ENCODE data around the gene ANK2. TPM values are rescaled to one million over a fixed set of nuclear protein-coding genes. Genes with fewer than 3 reads are reported as not detected.

ANK2 gene
- total RNA-seq, 4 donors from 2014 or later = 74.2 to 127 (median 87.5) TPM

GRCh38 chr4:113368056-113368455, 318.6 kb downstream of the ANK2 start:
- no peak for TF ChIP-seq POLR2A (IDR thresholded peaks at IDR 0.05)
- TF ChIP-seq CTCF (IDR thresholded peaks at IDR 0.05 in 4 of 5, conservative IDR thresholded peaks at IDR 0.05 in 1 of 5) = no peak
- Histone ChIP-seq H3K36me3 (peaks cover 0 to 47% of the 10 kb centered on the region in 2 donors), H3K4me1 (no peaks in the 10 kb centered on the region), H3K9me3 (no peaks in the 10 kb centered on the region), H3K27ac (no peak overlapping the region), H3K27me3 (no peaks in the 10 kb centered on the region), H3K4me3 (no peak overlapping the region)
- in situ Hi-C loops (cut with MboI; ENCODE audit: low sequenced_read_pairs in 4 of 4) = no loop called here
- DNase-seq = no peak
- intact Hi-C loops (cut with DNase I; ENCODE audit: low total_unique reads) = no loop called here
- ATAC-seq = no peak

DNA sequence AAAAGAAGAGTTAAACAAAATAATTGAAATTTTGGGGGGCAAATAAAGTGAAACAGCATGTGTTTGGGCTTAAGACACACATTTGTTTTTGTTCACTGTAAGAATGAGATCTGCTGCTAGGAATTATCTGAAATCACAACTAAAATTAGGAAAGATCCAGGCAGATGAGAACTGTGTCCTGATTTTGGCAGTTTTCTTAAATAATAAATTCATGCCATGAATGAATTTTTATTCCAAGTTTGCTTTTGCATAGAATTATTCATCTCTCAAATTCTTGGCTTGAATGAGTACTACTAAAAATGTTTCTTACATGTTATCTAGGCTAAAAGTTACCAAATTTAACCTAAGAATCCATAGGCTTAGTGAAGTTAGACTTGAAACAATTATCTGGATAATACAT, 321.7 kb downstream of the ANK2 start:
- in situ Hi-C loops (cut with MboI; ENCODE audit: low sequenced_read_pairs in 4 of 4) = no loop called here
- Histone ChIP-seq H3K27ac (no peak overlapping the region), H3K4me1 (no peaks in the 10 kb centered on the region), H3K9me3 (no peaks in the 10 kb centered on the region), H3K4me3 (no peak overlapping the region), H3K36me3 (peaks cover 0 to 51% of the 10 kb centered on the region in 2 donors), H3K27me3 (no peaks in the 10 kb centered on the region)
- no peak for DNase-seq
- no peak for TF ChIP-seq POLR2A (IDR thresholded peaks at IDR 0.05)
- no peak for TF ChIP-seq CTCF (IDR thresholded peaks at IDR 0.05 in 4 of 5, conservative IDR thresholded peaks at IDR 0.05 in 1 of 5)
- intact Hi-C loops (cut with DNase I; ENCODE audit: low total_unique reads) = no loop called here
- ATAC-seq = no peak

DNA sequence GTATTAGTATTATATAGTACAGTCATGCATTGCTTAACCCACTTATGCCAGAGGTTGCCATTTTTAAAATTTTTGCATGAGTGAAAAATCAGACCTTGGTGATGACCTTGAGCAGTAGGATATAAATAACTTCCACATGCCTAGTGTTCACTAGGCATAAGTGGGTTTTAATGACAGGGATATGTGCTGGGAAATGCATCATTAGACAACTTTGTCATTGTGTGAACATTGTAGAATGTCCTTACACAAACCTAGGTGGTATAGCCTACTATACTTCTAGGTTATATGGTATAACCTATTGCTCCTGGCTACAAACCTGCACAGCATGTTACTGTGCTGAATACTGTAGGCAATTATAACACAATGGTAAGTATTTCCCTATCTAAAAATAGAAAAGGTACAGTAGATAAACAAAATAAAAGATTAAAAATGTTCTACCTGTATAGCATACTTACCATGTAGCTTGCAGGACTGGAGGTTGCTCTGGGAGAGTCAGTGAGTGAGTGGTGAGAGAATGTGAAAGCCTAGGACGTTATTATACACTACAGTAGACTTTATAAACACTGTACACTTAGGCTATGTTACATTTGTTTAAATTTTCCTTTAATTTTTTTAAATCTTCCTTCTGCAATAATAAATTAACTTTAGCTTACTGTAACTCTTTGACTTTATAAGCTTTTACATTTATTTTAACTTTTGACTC, 326.7 kb downstream of the ANK2 start:
- Histone ChIP-seq H3K9me3 (no peaks in the 10 kb centered on the region), H3K27ac (no peak overlapping the region), H3K27me3 (no peaks in the 10 kb centered on the region), H3K4me1 (no peaks in the 10 kb centered on the region), H3K36me3 (peaks cover 0 to 19% of the 10 kb centered on the region in 2 donors), H3K4me3 (no peak overlapping the region)
- TF ChIP-seq CTCF (IDR thresholded peaks at IDR 0.05 in 4 of 5, conservative IDR thresholded peaks at IDR 0.05 in 1 of 5) = no peak
- no peak for TF ChIP-seq POLR2A (IDR thresholded peaks at IDR 0.05)
- intact Hi-C loops (cut with DNase I; ENCODE audit: low total_unique reads) (no loop called here), in situ Hi-C loops (cut with MboI; ENCODE audit: low sequenced_read_pairs in 4 of 4) (loop anchor here (25.0 kb wide), 4 partner anchors 411 to 1011 kb away; no protein-coding TSS in a partner anchor)
- ATAC-seq (no peak), DNase-seq (no peak)

- H3K36me3 ChIP-seq = peaks cover 0 to 16% of the 10 kb centered on the region in 2 donors
- no peaks in the 10 kb centered on the region for H3K27me3 ChIP-seq
- H3K4me3 ChIP-seq = no peak overlapping the region
- H3K4me1 ChIP-seq = peaks cover 6 to 10% of the 10 kb centered on the region in 2 donors
- no peak for TF ChIP-seq POLR2A (IDR thresholded peaks at IDR 0.05)
- TF ChIP-seq CTCF (IDR thresholded peaks at IDR 0.05 in 4 of 5, conservative IDR thresholded peaks at IDR 0.05 in 1 of 5) = no peak
- no peak for DNase-seq
- in situ Hi-C loops (cut with MboI; ENCODE audit: low sequenced_read_pairs in 4 of 4) (loop anchor here (25.0 kb wide), 4 partner anchors 408 to 1008 kb away; no protein-coding TSS in a partner anchor), intact Hi-C loops (cut with DNase I; ENCODE audit: low total_unique reads) (no loop called here)
- no peaks in the 10 kb centered on the region for H3K9me3 ChIP-seq
- H3K27ac ChIP-seq = no peak overlapping the region
- no peak for ATAC-seq
These were observed 329.4 kb downstream of the ANK2 start for GRCh38 chr4:113378836-113379235.
